Astrocyte of the hippocampus (primary cell): ENCODE results near the gene CLEC18C.
"Not testable (repeated sequence)": the region's sequence is repeated elsewhere in the genome, so short reads cannot be mapped to it uniquely, and the experiment has no call there.

ENCODE experiments used
- DNase-seq: peaks from one replicate; pipeline ENCODE4 v3.0.0; 2011; ENCODE audit warnings: low read depth, low spot score

Gene CLEC18C

DNA sequence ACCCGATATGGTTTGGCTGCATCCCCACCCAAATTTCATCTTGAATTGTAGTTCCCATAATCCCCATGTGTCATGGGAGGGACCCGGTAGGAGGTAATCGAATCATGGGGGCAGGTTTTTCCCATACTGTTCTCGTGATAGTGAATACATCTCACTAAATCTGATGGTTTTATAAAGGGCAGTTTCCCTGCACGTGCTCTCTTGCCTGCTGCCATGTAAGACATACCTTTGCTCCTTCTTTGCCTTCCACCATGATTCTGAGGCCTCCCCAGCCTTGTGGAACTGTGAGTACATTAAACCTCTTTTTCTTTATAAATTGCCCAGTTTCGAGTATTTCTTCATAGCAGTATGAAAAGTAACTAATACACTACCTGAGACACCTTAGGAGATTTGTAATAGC, 32.8 kb downstream of the CLEC18C start:
- not testable (repeated sequence) for DNase-seq

- DNase-seq = peak; percentile 10
Observed at GRCh38 chr16:70218586-70218985, 45.0 kb downstream of the CLEC18C start.

DNA sequence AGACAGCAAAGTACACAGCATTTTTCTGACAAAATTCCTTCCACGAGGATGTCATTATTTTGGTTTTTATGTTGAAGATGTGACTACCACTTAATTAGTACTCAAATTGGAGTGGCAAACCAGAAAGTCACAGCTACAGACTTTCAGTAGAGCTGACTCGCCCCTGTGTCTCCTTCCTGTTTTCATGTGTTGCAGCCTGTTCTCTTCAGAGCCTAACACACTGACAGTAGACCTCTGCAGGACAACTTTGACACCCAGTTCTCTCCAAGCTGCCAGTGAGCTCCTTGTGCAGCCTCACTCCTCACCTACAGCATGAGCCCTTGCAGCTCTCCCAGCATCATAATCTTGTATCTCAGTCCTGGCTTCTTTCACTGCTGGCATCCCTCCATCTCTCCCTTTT, 49.0 kb downstream of the CLEC18C start:
- DNase-seq = not testable (repeated sequence)

GRCh38 chr16:70223216-70223615, 49.6 kb downstream of the CLEC18C start:
- not testable (repeated sequence) for DNase-seq

- not testable (repeated sequence) for DNase-seq
Observed at GRCh38 chr16:70223971-70224513, 50.5 kb downstream of the CLEC18C start.

DNA sequence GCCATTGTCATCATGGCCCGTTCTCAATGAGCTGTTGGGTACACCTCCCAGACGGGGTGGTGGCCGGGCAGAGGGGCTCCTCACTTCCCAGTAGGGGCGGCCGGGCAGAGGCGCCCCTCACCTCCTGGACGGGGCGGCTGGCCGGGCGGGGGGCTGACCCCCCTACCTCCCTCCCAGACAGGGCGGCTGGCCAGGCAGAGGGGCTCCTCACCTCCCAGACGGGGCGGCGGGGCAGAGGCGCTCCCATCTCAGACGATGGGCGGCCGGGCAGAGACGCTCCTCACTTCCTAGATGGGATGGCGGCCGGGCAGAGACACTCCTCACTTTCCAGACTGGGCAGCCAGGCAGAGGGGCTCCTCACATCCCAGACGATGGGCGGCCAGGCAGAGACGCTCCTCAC, 51.1 kb downstream of the CLEC18C start:
- DNase-seq = not testable (repeated sequence)

- DNase-seq = not testable (repeated sequence)
Observed at GRCh38 chr16:70225430-70225829, 51.8 kb downstream of the CLEC18C start.

GRCh38 chr16:70226024-70226423, 52.4 kb downstream of the CLEC18C start:
- not testable (repeated sequence) for DNase-seq

DNA sequence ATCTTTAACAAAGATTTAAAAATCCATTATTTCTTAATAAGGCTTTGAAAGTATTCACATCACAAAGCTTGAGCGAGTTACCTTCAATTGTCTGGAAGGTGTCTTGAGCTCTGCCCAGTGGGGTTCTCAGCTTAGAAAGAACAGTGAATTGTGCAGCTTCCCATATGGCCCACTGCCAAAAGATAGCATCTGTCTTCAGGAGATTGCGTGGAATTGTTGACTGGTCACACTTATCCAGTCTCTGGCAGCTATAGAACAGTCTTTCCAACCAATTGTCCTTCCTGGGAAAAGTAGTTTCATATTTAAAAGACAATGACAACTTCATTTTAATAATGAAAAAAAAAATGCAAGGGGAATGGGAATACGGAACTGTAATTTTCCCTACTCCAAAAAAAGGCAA, 58.2 kb downstream of the CLEC18C start:
- DNase-seq = not testable (repeated sequence)
